Stimulated activated CD8-positive, alpha-beta memory T cell treated with anti-CD3 and anti-CD28 coated beads, Interleukin-12 subunit alpha, Interleukin-12 subunit beta, amount 100 ng/mL, for 24 hours (primary cell): ENCODE measurements around the gene RBBP8NL.

Source experiments
- DNase-seq: peaks from one replicate; pipeline ENCODE4 v3.0.0-alpha.2; 2020; ENCODE audit errors: extremely low read depth

The RBBP8NL gene

DNA sequence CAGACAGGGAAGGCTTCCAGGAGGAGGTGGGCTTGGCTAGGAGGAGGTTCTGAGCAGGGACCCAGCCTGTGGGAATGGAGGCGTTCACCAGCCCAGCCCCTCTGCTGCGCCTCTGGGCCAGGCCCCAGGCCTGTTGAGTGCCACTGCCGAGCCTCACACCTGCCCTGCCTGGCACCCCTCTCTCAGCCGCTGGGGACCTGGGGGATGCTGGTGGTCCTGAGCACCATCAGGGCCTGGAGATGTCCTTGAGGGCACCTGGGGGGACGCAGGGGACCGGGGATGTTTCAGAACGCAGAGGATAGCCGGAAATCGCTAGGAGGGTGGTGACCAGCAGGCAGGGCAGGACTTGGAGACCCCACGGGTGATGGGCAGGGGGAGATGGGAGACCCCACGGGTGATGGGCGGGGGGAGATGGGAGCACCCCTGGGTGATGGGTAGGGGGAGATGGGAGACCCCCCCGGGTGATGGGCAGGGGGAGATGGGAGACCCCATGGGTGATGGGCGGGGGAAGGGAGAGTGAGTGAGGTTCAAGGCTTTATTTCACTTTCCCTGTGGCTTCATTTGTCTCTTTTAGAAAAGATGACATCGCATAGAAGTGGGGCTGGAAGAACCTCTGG lies 35.7 kb upstream of the RBBP8NL start:
- DNase-seq = no peak

DNA sequence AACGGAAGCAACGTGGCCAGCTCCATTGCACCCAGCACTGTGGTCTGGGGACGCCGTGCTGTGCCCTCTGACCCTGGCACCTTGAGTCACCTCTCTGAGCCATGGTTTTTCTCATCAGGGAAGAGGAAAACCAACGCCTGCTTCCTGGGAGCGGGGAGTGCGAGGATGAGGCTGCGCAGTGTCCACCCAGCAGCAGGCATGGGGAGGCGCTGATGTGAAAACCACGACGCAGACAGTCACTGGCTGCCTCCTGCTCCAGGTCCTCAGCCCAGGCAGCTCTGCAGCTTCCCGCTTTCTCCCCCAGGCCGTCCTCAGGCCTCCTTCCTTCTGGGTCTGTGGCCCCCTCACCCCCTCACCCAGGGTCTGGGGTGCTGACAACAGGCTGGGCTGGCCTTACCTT lies 34.5 kb upstream of the RBBP8NL start:
- DNase-seq = no peak

DNA sequence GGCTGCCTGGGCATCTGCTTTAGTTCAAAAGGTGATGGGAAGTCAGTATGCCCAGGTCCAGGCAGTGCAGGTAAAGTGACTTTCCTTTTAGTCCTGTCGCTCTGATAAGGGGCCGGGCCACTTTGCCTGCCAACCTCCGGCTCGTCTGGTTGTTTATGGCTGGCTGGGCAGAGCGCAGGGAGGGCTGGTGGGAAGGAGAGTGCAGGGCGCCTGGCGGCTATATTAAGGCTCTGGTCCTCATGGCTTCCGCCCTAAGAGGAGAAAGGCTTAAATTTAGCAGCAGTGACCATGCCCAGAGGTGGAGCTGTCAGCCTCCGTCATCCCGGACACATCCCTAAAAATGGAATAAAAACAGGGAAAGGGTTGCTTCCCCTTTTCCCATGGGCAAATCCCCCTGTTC lies 33.8 kb upstream of the RBBP8NL start:
- no peak for DNase-seq

DNA sequence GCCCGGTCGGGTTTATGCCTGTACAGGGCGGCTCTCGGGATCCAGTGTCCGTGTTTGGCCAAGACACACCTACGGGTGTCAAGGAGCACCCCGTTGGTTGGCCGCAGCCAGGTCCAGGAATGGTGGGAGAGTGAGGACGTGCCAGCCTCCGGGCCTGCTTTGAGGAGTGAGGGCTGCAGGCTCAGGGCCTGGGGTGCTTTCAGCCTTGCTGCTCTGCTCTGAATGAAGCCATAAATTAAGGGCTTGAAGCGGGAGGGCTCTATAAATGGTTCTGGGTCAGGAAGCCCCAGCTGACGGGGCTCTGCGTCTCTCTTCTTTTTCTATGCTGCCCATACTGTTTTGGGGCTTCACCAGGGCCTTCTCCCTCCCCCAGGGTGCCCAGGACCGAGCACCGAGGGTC lies 33.3 kb upstream of the RBBP8NL start:
- DNase-seq = no peak

- no peak for DNase-seq
Observed at GRCh38 chr20:62459488-62459887, 32.1 kb upstream of the RBBP8NL start.

DNA sequence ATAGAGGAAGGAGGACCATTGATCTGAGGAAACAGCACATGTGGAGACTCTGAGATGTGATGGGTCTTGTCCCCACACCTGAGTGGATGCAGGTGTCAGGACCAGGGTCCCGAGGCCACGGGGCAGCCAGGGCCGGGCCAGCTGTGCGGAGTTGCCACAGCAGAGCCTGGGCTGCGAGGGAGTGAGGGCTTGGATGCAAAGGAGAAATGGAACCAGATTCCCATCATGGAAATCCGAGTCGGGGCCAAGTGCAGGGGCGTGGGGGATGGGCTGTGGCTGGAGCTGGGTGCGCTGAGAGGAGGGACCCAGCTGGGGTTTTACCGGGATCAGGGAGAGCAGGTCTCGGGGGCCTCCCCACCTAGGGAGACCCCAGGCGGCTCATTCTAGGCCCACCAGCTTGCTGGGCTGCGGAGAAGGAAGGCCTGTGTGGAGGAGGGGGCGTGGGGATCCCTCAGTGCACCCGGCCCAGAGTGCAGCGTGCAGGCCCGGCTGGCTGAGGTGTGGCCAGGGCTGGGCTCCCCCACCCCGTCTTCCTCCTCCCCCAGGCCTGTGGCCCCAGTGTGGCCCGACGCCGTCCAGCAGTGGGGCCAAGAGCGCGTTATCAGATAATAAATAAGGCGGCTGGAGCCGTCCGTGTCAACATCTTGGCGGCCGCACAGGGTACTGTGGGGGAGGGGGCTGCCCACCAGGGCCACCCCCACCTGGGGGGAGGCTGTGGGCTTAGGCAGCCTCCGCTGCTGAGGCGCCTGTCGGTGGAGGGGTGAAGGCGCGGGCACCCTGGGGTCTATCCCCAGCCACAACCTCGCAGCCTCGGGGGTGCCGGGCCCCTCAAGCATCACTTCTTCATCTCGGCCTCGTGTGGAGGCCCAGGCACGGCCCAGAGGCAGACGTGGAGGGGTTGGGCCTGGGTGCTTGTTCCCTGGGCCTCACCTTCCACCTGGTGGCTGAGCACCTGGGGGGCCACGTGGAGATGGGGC lies 31.2 kb upstream of the RBBP8NL start:
- DNase-seq = no peak

DNA sequence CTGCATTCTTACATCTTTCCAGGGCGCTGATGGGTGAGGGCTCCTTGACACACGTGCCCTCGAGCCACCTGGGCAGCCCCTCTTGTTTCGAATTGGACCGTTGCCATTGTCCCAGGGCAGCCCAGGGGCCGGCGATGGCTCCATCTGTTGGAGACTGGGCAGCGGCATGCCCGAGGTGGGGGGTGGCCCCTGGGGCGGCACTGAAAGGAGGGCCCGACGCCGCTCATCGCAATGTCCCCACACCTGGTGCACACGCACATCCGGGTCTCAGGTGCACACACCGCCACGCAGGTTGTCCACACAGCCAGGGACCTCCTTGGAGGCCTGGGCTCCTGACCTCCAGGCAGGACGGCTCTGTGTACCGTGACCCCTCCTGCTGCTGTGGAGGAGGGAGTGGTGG lies 30.5 kb upstream of the RBBP8NL start:
- no peak for DNase-seq

- no peak for DNase-seq
Observed at GRCh38 chr20:62457098-62457497, 29.8 kb upstream of the RBBP8NL start.

- DNase-seq = no peak
Observed at GRCh38 chr20:62455929-62456328, 28.6 kb upstream of the RBBP8NL start.

- DNase-seq = no peak
Observed at GRCh38 chr20:62454904-62455636, 27.7 kb upstream of the RBBP8NL start.

GRCh38 chr20:62453186-62453808 lies 26.0 kb upstream of the RBBP8NL start:
- no peak for DNase-seq

DNA sequence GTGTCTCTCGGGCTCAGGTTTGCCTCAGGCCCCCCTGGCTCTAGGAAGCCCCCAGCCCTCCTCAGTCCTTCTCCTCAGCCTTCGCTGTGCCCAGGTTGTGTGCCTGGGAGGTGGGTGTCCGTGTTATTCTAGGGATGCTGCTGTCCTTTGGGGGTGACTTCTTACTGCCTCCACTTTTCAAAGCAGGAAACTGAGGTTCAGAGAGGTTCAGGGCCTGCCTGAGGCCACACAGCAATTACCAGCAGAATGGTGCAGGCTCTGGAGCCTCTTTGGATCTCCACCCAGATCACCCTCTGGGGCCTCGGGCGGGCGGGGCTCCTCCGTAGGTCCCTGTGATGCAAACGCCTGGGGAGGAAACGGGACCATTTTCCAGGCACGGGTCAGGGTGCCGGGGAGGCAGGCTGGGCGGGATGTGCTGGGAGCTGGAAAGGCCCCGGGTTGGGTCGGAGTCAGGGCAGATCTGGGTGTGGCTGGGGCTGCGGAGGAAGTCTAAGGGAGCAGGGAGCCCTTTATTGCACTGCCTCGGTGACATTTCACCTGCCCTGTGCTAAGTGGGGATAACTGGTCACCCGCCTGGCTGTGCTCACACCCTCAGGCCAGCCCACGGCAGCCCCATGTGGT lies 25.2 kb upstream of the RBBP8NL start:
- no peak for DNase-seq

DNA sequence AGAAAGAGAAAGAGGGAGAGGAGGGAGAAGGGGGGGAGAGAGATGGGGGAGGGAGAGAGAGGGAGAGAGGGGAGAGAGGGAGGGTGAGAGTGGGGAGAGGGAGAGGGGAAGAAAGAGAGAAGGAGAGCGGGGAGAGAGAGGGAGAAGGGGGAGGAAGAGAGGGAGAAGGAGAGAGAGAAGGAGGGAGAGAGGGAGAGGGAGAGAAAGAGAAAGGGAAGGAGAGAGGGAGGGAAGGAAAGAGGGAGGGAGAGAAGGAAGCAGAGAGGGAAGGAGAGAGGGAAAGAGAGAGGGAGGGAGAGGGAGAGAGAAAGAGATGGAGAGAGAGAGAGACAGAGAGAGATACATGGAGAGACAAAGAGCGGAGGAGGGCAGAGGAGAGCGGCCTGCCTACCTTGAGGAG lies 24.6 kb upstream of the RBBP8NL start:
- no peak for DNase-seq

DNA sequence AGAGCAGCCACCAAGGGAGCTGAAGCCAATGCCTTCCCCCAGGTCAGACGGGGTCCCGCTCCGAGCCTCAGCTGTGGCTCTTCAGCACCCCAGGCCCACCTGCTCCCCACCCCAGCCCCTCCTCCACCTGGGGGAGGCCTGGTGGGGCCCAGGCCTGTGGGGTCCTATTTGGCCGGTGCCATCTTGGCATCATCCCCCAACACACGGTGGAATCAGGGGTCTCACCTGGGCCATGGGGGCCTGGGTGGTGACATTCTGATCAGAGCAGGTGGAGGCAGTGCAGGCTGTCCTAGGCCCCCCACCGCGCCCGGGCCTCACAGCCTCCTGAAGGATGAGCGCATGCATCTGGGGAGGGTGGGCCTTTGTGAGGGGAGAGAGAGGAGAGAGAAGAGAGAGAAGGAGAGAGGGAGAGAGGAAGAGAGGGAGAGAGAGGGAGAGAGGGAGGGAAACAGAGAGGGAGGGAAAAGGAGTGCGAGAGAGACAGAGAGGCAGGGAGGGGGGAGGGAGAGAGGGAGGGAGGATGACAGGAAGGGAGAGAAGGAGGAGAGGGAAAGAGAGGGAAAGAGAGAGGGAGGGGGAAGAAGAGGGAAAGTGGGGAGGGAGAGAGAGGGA lies 23.9 kb upstream of the RBBP8NL start:
- DNase-seq = no peak

- DNase-seq = no peak
Observed at GRCh38 chr20:62449951-62450691, 22.8 kb upstream of the RBBP8NL start.

GRCh38 chr20:62448788-62449187 lies 21.4 kb upstream of the RBBP8NL start:
- no peak for DNase-seq

DNA sequence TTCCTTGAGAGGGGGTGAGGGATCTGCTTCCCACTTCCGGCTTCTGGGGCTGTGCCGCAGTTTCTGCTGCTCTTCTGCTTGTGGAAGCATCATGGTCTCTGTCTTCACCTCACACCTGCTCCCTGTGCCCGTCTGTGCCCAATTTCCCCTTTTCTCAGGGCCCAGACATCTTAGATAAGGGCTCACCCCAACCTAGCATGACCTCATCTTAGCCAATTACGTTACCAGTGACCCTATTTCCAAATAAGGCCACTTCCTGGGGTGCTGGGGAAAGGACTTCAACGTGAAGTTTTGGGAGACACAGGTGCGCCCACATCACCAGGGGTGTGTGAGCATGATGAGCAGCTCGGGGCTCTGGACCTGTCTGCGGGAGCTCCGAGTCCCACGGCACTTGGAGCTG lies 20.7 kb upstream of the RBBP8NL start:
- no peak for DNase-seq

DNA sequence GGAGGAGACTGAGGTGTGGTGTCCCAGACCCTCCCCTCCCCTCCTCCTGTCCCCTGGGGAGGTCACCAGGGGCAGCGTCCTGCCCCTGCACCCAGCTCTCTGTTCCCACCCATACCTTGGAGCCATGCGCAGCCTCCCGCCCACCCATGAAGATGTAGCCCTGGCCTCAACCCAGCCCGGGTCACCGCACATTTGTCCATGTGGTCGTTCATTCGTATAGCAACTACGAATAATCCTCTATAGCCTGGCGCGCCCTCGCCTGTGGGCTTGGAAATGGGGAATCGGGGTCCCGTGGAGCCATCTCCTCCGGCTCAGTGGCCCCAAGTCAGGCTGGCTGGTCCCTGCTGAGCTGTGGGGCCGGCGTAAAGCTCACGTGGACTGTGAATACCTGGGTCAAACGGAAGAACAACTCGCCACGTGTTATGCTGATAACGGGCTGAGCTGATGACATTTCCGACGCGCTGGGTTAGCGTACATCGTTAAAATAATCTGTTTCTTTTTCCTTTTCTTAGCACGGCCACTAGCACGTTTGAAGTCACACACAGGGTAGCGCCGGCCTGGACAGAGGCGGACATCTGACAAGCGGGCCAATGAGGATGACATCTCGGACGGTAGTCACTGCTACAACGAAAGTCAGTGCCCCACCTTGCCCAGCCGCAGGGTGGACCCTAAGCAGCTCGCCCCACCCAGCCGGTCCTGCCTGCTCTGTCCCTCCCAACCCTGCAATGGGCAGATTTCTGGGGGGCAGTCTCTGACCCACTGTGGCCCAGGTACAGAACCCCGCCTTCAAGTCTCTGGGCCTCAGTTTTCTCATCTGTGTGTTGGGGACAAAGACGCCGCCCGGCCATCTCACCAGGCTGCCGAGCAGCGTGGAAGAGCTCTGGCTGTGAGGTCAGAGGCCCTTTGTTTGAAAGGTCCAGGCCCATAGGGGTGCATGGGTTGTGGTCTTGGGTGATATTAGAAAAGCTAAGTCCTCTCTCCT lies 19.8 kb upstream of the RBBP8NL start:
- DNase-seq = no peak

DNA sequence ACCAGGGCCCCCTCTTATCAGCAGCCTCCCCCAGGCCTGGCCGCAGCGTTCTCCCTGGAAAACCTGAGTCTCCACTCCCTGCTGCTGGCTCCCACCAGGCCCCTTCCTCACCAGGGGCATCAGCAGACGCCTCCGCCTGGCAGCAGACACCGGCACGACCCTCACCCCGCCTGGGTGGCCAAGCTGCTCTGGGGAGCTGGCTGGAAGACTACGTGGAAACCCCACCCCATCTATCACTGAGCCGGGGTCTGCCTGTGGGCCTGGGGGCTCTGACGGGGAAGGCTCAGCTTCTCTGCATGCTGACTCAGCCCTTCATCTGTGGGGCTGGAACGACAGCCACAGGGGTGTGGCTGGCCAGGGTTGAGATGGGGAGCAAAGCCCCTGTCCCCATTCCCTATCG lies 19.1 kb upstream of the RBBP8NL start:
- DNase-seq = no peak
